Loucy (cell line): ENCODE measurements around the gene MACROD1.

Experiments
- CTCF ChIP-seq: fragments of 200-600 bp; sonication (generic); conservative IDR thresholded peaks from 2 replicates; pipeline ENCODE4 v1.5.1; 2014; ENCODE audit warnings: mild to moderate bottlenecking, antibody characterized with exemption, low read length
- EZH2phosphoT487 ChIP-seq: fragments of 200-600 bp; IDR thresholded peaks from 2 replicates; pipeline ENCODE4 v1.6.1; 2018; ENCODE audit warnings: antibody characterized with exemption, mild to moderate bottlenecking, moderate library complexity, borderline replicate concordance

DNA sequence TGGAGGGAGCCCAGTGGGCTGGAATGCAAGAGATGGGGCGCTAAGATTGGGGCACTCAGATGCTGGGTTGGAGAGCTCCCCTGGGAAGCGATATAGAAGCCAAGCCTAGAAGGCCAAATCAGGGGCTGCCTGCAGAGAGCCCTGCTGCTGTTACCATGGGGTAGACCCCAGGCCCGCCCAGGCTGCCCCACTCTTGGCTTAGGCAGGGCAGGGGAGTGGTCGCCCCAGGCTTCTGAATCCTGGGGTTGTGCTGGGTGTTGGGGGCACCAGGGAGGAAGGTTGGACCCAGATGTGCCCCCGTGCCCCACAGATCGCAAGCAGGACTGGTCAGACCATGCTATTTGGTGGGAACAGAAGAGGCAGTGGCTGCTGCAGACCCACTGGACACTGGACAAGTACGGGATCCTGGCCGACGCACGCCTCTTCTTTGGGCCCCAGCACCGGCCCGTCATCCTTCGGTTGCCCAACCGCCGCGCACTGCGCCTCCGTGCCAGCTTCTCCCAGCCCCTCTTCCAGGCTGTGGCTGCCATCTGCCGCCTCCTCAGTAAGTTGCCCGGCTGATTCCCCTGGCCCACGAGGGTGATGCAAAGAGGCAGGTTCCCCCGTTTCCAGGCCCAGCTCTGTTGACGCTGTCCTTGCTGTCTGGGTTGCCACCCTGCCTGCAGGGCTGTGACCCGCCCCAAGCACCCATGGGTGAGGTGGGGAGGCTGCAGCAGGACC is 44.5 kb upstream of the MACROD1 start:
- TF ChIP-seq CTCF (no peak), EZH2phosphoT487 (no peak)
